Glutamatergic neuron (in vitro differentiated cells): ENCODE measurements around the gene KIF1B. TPM values are rescaled to one million over a fixed set of nuclear protein-coding genes. Genes with fewer than 3 reads are reported as not detected.

ENCODE experiments used
- DNase-seq: peaks from one replicate; pipeline ENCODE4 v3.0.0; 2022
- H3K27ac Mint-ChIP-seq: one replicate; pipeline ENCODE4 v1.8.0; 2020; ENCODE audit warnings: mild to moderate bottlenecking, mixed read lengths, inconsistent platforms; ENCODE audit not compliant: unreplicated experiment
- H3K27me3 Mint-ChIP-seq: one replicate; pipeline ENCODE4 v1.8.0; 2020; ENCODE audit warnings: mild to moderate bottlenecking, moderate library complexity, mixed read lengths, inconsistent platforms; ENCODE audit not compliant: unreplicated experiment
- H3K36me3 Mint-ChIP-seq: one replicate; pipeline ENCODE4 v1.8.0; 2020; ENCODE audit warnings: mild to moderate bottlenecking, mixed read lengths, inconsistent platforms; ENCODE audit not compliant: unreplicated experiment
- H3K4me1 Mint-ChIP-seq: one replicate; pipeline ENCODE4 v1.8.0; 2020; ENCODE audit warnings: mild to moderate bottlenecking, low read depth, mixed read lengths, inconsistent platforms; ENCODE audit not compliant: unreplicated experiment
- H3K4me3 Mint-ChIP-seq: one replicate; pipeline ENCODE4 v1.8.0; 2020; ENCODE audit warnings: mild to moderate bottlenecking, mixed read lengths, inconsistent platforms; ENCODE audit not compliant: unreplicated experiment
- H3K9me3 Mint-ChIP-seq: one replicate; pipeline ENCODE4 v1.8.0; 2020; ENCODE audit warnings: mild to moderate bottlenecking, moderate library complexity, mixed read lengths, inconsistent platforms; ENCODE audit not compliant: unreplicated experiment
- CTCF ChIP-seq: fragments of 200-600 bp; sonication (generic); IDR thresholded peaks from one replicate; pipeline ENCODE4 v1.5.0; 2021; ENCODE audit not compliant: partially characterized antibody, unreplicated experiment
- total RNA-seq: library from RNA; stranded (reverse); fragmentation: NEBNext Ultra II Directional; extraction: Animal tissue kit (Norgen Biotek cat#: 25700); gene quantifications from one replicate; pipeline ENCODE4 v1.2.1, GENCODE V29; 2021; ENCODE audit not compliant: unreplicated experiment

Gene KIF1B
- total RNA-seq, 1 donor from 2014 or later = 261 TPM

GRCh38 chr1:10267319-10267718 lies 56.9 kb downstream of the KIF1B start:
- no peaks in the 10 kb centered on the region for H3K4me1 Mint-ChIP-seq
- H3K36me3 Mint-ChIP-seq = no peaks in the 10 kb centered on the region
- peaks cover 2% of the 10 kb centered on the region for H3K27me3 Mint-ChIP-seq
- no peak overlapping the region for H3K4me3 Mint-ChIP-seq
- no peak overlapping the region for H3K27ac Mint-ChIP-seq
- TF ChIP-seq CTCF = no peak
- no peak for DNase-seq
- peaks cover 4% of the 10 kb centered on the region for H3K9me3 Mint-ChIP-seq

DNA sequence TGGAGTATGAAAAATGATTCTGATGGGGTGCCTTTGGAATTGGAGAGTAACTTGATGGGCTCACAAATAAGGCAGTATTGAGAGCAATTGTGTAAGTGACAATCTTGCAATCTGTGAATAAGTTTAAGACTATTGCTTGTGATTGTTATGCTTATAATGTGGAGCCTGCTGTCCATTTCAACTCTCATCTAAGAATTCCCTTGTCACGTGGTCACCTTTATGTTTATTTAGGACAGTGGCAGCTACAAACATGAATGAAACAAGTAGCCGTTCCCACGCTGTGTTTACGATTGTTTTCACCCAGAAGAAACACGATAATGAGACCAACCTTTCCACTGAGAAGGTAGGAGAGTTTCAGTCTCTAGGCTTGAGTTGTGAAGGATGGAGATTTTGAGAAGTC lies 57.6 kb downstream of the KIF1B start:
- DNase-seq = no peak
- peaks cover 2% of the 10 kb centered on the region for H3K27me3 Mint-ChIP-seq
- H3K4me1 Mint-ChIP-seq = no peaks in the 10 kb centered on the region
- no peak for TF ChIP-seq CTCF
- H3K9me3 Mint-ChIP-seq = peaks cover 4% of the 10 kb centered on the region
- H3K4me3 Mint-ChIP-seq = no peak overlapping the region
- no peak overlapping the region for H3K27ac Mint-ChIP-seq
- no peaks in the 10 kb centered on the region for H3K36me3 Mint-ChIP-seq

DNA sequence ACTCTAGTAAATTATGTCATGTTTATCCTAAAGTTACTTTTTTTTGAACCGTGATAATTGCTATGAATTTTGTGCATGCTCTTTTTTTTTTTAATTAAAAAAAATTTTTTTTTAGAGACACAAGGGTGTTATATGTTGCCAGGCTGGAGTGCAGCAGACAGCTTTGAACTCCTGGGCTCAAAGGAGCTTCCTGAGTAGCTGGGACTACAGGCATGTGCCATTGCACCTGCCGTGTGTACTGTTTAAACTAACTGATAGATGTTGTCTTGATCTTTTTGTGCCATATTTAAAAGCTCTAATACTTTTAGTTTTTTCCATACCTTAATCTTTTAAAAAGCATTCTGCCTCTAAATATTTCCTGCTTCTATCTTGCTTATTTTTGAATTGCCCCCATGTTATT lies 60.7 kb downstream of the KIF1B start:
- Mint-ChIP-seq H3K27me3 (peaks cover 2% of the 10 kb centered on the region), H3K4me3 (no peak overlapping the region), H3K9me3 (peaks cover 4% of the 10 kb centered on the region), H3K27ac (no peak overlapping the region), H3K4me1 (no peaks in the 10 kb centered on the region), H3K36me3 (no peaks in the 10 kb centered on the region)
- no peak for DNase-seq
- no peak for TF ChIP-seq CTCF

DNA sequence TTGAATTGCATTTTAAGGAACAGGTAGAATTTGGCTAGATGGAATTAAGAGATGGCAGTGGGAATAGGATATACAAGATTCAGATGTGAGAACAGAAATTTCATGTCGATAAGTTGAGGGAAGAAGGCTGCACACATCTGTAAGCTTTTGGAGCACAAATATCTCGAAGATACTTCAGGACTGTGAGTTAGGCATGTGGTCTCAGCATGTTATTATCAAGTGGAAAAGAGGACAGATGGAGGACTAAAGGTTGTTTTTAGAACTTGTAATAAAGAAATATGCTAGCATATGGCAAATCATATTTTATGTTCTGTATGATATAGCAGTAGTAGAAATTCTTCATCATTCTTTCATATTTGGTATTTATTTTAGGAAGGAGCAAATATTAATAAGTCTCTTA lies 61.5 kb downstream of the KIF1B start:
- H3K4me3 Mint-ChIP-seq = no peak overlapping the region
- H3K36me3 Mint-ChIP-seq = no peaks in the 10 kb centered on the region
- no peak for TF ChIP-seq CTCF

GRCh38 chr1:10272274-10272673 lies 61.9 kb downstream of the KIF1B start:
- Mint-ChIP-seq H3K27ac (no peak overlapping the region), H3K4me1 (no peaks in the 10 kb centered on the region), H3K36me3 (no peaks in the 10 kb centered on the region), H3K9me3 (peaks cover 4% of the 10 kb centered on the region), H3K27me3 (peaks cover 2% of the 10 kb centered on the region), H3K4me3 (no peak overlapping the region)
- DNase-seq = no peak
- no peak for TF ChIP-seq CTCF

More for the DNA sequence above, 61.5 kb downstream of the KIF1B start:
- peaks cover 2% of the 10 kb centered on the region for H3K27me3 Mint-ChIP-seq
- no peak for DNase-seq
- peaks cover 4% of the 10 kb centered on the region for H3K9me3 Mint-ChIP-seq
- no peaks in the 10 kb centered on the region for H3K4me1 Mint-ChIP-seq
- H3K27ac Mint-ChIP-seq = no peak overlapping the region
